Esophagus muscularis mucosa (tissue), 4 donors: ENCODE results near the gene FHL2. TPM values are rescaled to one million over a fixed set of nuclear protein-coding genes. Genes with fewer than 3 reads are reported as not detected.

Experiments used
- DNase-seq: peaks from one replicate; pipeline ENCODE4 v3.0.0-alpha.2; 2017; ENCODE audit errors: extremely low spot score
- H3K27ac ChIP-seq, 4 donors: fragments of 200-600 bp; sonication (generic); replicated peaks in 1 of 4; 1 replicate in 3 of 4; 2 replicates in 1 of 4; pipeline ENCODE4 v1.5.1; 2016 to 2019; ENCODE audit warnings: mild to moderate bottlenecking in 1 of 4
- H3K27me3 ChIP-seq, 4 donors: fragments of 200-600 bp; sonication (generic); one replicate each; pipeline versions ENCODE4 v1.5.1 to v1.6.0; 2016 to 2019
- H3K36me3 ChIP-seq, 4 donors: fragments of 200-600 bp; sonication (generic); one replicate each; pipeline ENCODE4 v1.5.1; 2016 to 2019
- H3K4me1 ChIP-seq, 4 donors: fragments of 200-600 bp; sonication (generic); one replicate each; pipeline ENCODE4 v1.5.1; 2016 to 2019
- H3K4me3 ChIP-seq, 4 donors: fragments of 200-600 bp; sonication (generic); 1 replicate in 2 of 4; 2 replicates in 2 of 4; pipeline ENCODE4 v1.5.1; 2016 to 2019; ENCODE audit warnings: mild to moderate bottlenecking in 4 of 4, moderate library complexity in 1 of 4
- H3K9me3 ChIP-seq, 4 donors: fragments of 200-600 bp; sonication (generic); 1 replicate in 3 of 4; 2 replicates in 1 of 4; pipeline ENCODE4 v1.5.1; 2016 to 2019
- EP300 ChIP-seq: sonication (generic); formaldehyde crosslinking; IDR thresholded peaks from one replicate; pipeline ENCODE4 v1.6.1; 2017; ENCODE audit warnings: antibody characterized with exemption
- POLR2A ChIP-seq: fragments of 450-650 bp; IDR thresholded peaks from one replicate; pipeline ENCODE4 v1.6.1; 2017; ENCODE audit warnings: antibody characterized with exemption, moderate library complexity, mild to moderate bottlenecking, low read depth
- POLR2AphosphoS5 ChIP-seq, 2 donors: sonication (generic); formaldehyde crosslinking; IDR thresholded peaks; one replicate each; pipeline ENCODE4 v1.6.1; 2017; ENCODE audit warnings: antibody characterized with exemption in 2 of 2
- WGBS: methylation state at CpG from one replicate; pipeline ENCODE4 v1.1.5; 2018; 5-methylcytosine and 5-hydroxymethylcytosine counted together
- intact Hi-C: fragments of 100-400 bp; cut with DNase I; formaldehyde crosslinking; loops from one replicate; pipeline ENCODE4 v1.15.1; 2023
- total RNA-seq, 4 donors: library from RNA; depleted of rRNA; stranded (reverse); fragments of >200 nt; gene quantifications; one replicate each; pipeline versions ENCODE4 v1.1.0 to v1.2.1, GENCODE V29; 2016
- TF ChIP-seq, protein P1 (sequence below), 3 experiments: fragments of 200-600 bp in 2 of 3; fragments of 450-650 bp in 1 of 3; sonication (generic) in 2 of 3; IDR thresholded peaks; one replicate each; pipeline ENCODE4 v1.5.1; 2017 to 2019; ENCODE audit warnings: antibody characterized with exemption in 3 of 3, mild to moderate bottlenecking in 2 of 3, moderate library complexity in 1 of 3

FHL2 gene
- total RNA-seq, 4 donors from 2014 or later = 81.8 to 114 (median 87.9) TPM

DNA sequence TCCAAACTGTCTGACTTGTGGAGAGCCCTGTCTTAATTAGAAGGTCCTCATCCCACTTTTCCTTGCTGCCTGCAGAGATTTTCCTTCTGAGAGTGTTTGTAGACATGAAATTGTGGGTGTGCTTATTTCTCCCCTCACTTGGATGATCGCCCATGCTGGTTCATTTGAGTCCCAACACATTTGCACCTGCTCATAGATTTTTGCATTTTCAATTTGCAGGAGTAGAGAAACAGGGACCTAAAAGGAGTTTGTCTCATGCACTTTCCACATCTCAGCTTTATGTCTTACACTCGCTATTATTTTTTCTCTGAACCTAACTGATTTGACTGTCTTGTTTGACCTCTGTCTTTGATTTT is 33.2 kb upstream of the FHL2 start:
- peaks cover 0 to 49% (median 0%) of the 10 kb centered on the region in 4 donors for H3K36me3 ChIP-seq
- intact Hi-C loops = no loop called here
- no peak for DNase-seq
- H3K27me3 ChIP-seq = no peaks in the 10 kb centered on the region
- 62% methylated on average over 2 of the region's 2 CpGs for WGBS
- H3K9me3 ChIP-seq = no peaks in the 10 kb centered on the region
- peaks cover 7 to 23% (median 21%) of the 10 kb centered on the region in 4 donors for H3K4me1 ChIP-seq
- H3K27ac ChIP-seq = peak overlapping the region; percentile 16 to 73 (median 35)
- H3K4me3 ChIP-seq = no peak overlapping the region
- TF ChIP-seq POLR2AphosphoS5 (IDR thresholded peaks at IDR 0.05) = no peak
- TF ChIP-seq EP300 = no peak
- no peak for TF ChIP-seq POLR2A
- TF ChIP-seq, protein P1, sequence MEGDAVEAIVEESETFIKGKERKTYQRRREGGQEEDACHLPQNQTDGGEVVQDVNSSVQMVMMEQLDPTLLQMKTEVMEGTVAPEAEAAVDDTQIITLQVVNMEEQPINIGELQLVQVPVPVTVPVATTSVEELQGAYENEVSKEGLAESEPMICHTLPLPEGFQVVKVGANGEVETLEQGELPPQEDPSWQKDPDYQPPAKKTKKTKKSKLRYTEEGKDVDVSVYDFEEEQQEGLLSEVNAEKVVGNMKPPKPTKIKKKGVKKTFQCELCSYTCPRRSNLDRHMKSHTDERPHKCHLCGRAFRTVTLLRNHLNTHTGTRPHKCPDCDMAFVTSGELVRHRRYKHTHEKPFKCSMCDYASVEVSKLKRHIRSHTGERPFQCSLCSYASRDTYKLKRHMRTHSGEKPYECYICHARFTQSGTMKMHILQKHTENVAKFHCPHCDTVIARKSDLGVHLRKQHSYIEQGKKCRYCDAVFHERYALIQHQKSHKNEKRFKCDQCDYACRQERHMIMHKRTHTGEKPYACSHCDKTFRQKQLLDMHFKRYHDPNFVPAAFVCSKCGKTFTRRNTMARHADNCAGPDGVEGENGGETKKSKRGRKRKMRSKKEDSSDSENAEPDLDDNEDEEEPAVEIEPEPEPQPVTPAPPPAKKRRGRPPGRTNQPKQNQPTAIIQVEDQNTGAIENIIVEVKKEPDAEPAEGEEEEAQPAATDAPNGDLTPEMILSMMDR (IDR thresholded peaks at IDR 0.05) = no peak

DNA sequence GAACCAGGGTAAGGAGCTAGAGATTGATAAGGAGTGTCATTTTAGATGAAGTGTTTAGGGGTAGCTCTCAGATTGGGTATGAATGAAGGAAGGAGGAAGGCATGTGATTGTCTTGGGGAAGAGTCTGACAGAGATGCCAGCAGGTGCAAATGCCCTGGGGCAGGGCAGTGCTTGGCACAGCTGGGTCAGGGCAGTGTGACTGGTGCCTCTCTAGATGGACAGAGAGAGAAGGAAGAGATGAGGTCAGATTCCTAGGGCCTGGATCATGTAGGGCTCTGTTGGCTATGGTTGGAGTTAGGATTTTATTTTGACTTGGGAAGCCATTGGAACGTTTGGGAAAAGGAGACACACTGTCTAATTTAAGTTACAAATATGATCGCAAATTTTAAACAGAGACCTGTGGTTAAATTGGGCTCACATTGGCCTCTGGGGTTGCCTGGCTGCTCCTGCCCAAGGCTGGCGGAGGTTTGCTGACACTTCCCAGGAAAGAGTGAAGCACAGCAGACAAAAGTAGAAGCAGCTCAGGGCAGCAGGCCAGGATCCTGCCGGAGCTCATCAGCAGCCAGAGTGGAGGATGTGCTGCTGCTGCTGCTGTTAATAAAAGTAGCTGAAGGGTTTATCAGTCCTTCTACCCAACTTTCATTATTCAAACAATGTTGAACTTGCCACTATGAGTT is 32.7 kb upstream of the FHL2 start:
- 4% methylated on average over 4 of the region's 4 CpGs for WGBS
- H3K36me3 ChIP-seq = peaks cover 0 to 46% (median 0%) of the 10 kb centered on the region in 4 donors
- DNase-seq = no peak
- no peaks in the 10 kb centered on the region for H3K27me3 ChIP-seq
- H3K4me3 ChIP-seq = no peak overlapping the region
- intact Hi-C loops = no loop called here
- H3K27ac ChIP-seq = peak overlapping the region; percentile 16 to 73 (median 35)
- H3K9me3 ChIP-seq = no peaks in the 10 kb centered on the region
- TF ChIP-seq POLR2AphosphoS5 (IDR thresholded peaks at IDR 0.05) (no peak), POLR2A (no peak)
- peaks cover 7 to 23% (median 21%) of the 10 kb centered on the region in 4 donors for H3K4me1 ChIP-seq

DNA sequence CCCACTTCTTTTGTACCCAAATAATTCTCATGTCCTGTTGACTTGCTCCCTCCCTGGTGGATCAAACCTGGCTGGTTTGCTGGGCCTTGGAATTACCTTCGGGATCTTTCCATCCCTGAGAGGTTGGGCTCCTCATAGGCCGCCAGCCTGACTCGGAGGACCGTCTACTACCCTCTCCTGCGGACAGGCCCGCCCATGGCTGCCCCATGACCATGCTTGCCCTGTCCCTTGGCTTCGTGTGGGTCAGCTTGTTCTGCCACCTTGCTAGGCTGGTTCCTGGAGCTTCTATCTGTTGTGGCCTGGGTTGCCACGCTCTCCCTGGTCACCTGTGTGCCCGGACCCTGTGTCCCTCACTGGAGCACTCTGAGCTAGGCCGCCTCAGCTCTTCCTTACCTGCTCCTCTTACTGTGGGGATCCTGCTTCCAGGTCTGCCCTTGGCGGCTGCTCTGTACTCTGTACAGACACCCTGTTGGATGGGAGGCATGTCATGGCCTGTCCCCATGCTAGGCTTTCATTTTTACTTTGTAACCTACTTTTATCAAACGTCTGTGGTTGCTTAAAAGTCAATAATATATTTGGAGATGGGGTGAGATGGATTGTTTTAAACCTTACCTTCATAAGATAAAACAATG is 29.7 kb upstream of the FHL2 start:
- WGBS = 98% methylated on average over 12 of the region's 12 CpGs
- H3K27ac ChIP-seq = no peak overlapping the region
- no peaks in the 10 kb centered on the region for H3K27me3 ChIP-seq
- no peak for DNase-seq
- H3K36me3 ChIP-seq = peaks cover 0 to 25% (median 0%) of the 10 kb centered on the region in 4 donors
- no peak for TF ChIP-seq EP300
- TF ChIP-seq POLR2AphosphoS5 (IDR thresholded peaks at IDR 0.05) = no peak
- TF ChIP-seq POLR2A = no peak
- TF ChIP-seq, protein P1 (IDR thresholded peaks at IDR 0.05) = no peak
- intact Hi-C loops = no loop called here
- H3K4me1 ChIP-seq = peaks cover 7 to 23% (median 21%) of the 10 kb centered on the region in 4 donors
- no peak overlapping the region for H3K4me3 ChIP-seq
- no peaks in the 10 kb centered on the region for H3K9me3 ChIP-seq

DNA sequence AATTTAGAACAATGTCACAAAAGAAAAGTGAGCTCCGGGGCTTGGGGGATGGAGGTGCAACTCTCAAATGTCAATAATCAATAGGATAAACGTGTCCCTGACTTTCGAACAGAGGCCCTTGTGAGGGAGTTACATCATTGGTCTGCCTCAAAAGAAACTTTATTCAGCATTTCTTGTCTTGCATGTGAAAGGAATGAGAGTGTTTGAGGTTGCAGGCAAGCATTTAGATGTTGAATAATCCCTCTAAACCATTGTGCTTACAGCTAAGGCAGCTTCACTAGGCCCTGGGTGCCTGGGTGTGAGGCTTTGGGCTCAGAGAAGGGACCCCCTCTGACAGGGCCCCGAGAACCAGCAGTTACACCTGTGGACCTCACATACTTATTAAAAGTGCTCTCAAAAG is 28.6 kb upstream of the FHL2 start:
- intact Hi-C loops = no loop called here
- peaks cover 0 to 19% (median 0%) of the 10 kb centered on the region in 4 donors for H3K36me3 ChIP-seq
- WGBS = 86% methylated on average over 4 of the region's 4 CpGs
- H3K27me3 ChIP-seq = no peaks in the 10 kb centered on the region
- TF ChIP-seq EP300 = no peak
- TF ChIP-seq, protein P1 (IDR thresholded peaks at IDR 0.05) = no peak
- no peak for TF ChIP-seq POLR2A
- TF ChIP-seq POLR2AphosphoS5 (IDR thresholded peaks at IDR 0.05) = no peak
- H3K9me3 ChIP-seq = no peaks in the 10 kb centered on the region
- H3K4me3 ChIP-seq = no peak overlapping the region
- H3K27ac ChIP-seq = no peak overlapping the region
- DNase-seq = no peak
- H3K4me1 ChIP-seq = peaks cover 6 to 13% (median 13%) of the 10 kb centered on the region in 4 donors

DNA sequence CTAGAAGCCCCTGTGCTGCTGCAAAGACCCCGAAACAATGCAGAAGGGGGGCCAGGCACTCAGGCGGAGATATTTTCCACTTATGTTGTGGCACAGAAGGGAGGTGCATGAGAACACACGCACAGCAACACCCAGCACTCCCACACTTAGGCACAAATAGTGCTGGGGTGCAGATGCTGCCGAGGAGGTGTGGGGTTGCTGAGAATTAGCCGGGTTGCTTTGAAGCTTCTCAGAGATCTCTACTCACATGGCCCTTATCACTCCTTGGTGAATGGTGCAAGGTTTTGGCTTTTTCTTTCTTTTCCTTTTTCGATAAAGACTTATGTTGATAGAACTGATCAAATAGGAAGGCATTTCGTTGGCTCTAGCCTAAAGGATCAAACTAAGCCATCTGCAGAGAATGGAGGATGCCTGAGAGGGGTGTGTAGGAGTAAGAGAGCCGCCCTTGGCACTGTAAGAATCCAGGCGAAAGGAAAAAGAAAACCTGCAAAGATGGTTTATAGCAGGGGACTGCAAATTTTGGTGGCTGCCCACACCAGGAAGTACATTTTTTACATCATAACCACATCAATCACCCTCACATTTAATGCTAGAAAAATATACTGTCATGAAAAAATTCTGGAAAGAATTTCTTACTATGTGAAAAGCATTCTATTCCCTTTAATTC is 27.9 kb upstream of the FHL2 start:
- Histone ChIP-seq H3K9me3 (no peaks in the 10 kb centered on the region), H3K27me3 (no peaks in the 10 kb centered on the region), H3K4me3 (no peak overlapping the region), H3K4me1 (peaks cover 0 to 6% (median 6%) of the 10 kb centered on the region in 4 donors), H3K27ac (no peak overlapping the region), H3K36me3 (peaks cover 0 to 13% (median 0%) of the 10 kb centered on the region in 4 donors)
- no peak for DNase-seq
- WGBS = 74% methylated on average over 9 of the region's 9 CpGs
- intact Hi-C loops = no loop called here
- TF ChIP-seq POLR2A (no peak), POLR2AphosphoS5 (IDR thresholded peaks at IDR 0.05) (no peak), EP300 (no peak)
- TF ChIP-seq, protein P1 (IDR thresholded peaks at IDR 0.05) = no peak
